GM23338 (cell line): ENCODE measurements around the gene AANAT. TPM values are rescaled to one million over a fixed set of nuclear protein-coding genes. Genes with fewer than 3 reads are reported as not detected.

Experiments used
- ATAC-seq: fragments of 200-7000 bp; cut with Tn5 transposase; 3 replicates; pipeline ENCODE4 v1.9.1; 2020
- DNase-seq: peaks from one replicate; pipeline ENCODE4 v3.0.0-alpha.2; 2015; ENCODE audit warnings: low spot score
- H2AFZ ChIP-seq: fragments of 200-600 bp; sonication (generic); 2 replicates; pipeline ENCODE4 v1.8.0; 2016; ENCODE audit warnings: antibody characterized with exemption, mild to moderate bottlenecking, moderate library complexity
- H3F3A ChIP-seq: fragments of 200-600 bp; sonication (generic); replicated peaks from 2 replicates; pipeline ENCODE4 v1.8.0; 2017; ENCODE audit warnings: antibody characterized with exemption, mixed run types, low read depth
- H3K27ac ChIP-seq: fragments of 200-600 bp; sonication (generic); 2 replicates; pipeline ENCODE4 v1.6.1; 2016; ENCODE audit warnings: low read depth
- H3K27me3 ChIP-seq: fragments of 200-600 bp; sonication (generic); 2 replicates; pipeline ENCODE4 v1.8.0; 2016; ENCODE audit warnings: mild to moderate bottlenecking, mixed run types, moderate library complexity; ENCODE audit not compliant: insufficient read depth
- H3K36me3 ChIP-seq: fragments of 200-600 bp; sonication (generic); 2 replicates; pipeline ENCODE4 v1.8.0; 2016; ENCODE audit warnings: mild to moderate bottlenecking; ENCODE audit not compliant: insufficient read depth
- H3K4me1 ChIP-seq: fragments of 200-600 bp; sonication (generic); 2 replicates; pipeline ENCODE4 v1.8.0; 2016; ENCODE audit warnings: mild to moderate bottlenecking, moderate library complexity; ENCODE audit not compliant: insufficient read depth
- H3K4me2 ChIP-seq: fragments of 200-600 bp; sonication (generic); 2 replicates; pipeline ENCODE4 v1.7.1; 2017; ENCODE audit warnings: mixed run types
- H3K4me3 ChIP-seq: fragments of 200-600 bp; sonication (generic); 2 replicates; pipeline ENCODE4 v1.6.1; 2016; ENCODE audit warnings: mixed run types
- H3K79me2 ChIP-seq: fragments of 200-600 bp; sonication (generic); replicated peaks from 2 replicates; pipeline ENCODE4 v1.8.0; 2017; ENCODE audit warnings: mild to moderate bottlenecking; ENCODE audit not compliant: insufficient read depth
- H3K9me2 ChIP-seq: fragments of 200-600 bp; sonication (generic); 2 replicates; pipeline ENCODE4 v1.8.0; 2017; ENCODE audit not compliant: insufficient read depth
- H4K20me1 ChIP-seq: fragments of 200-600 bp; sonication (generic); replicated peaks from 2 replicates; pipeline ENCODE4 v1.8.0; 2017; ENCODE audit warnings: mild to moderate bottlenecking; ENCODE audit not compliant: insufficient read depth
- H3K27ac Mint-ChIP-seq: 2 replicates; pipeline ENCODE4 v1.8.0; 2020; ENCODE audit warnings: inconsistent platforms, mild to moderate bottlenecking, moderate library complexity, mixed read lengths
- H3K27me3 Mint-ChIP-seq: 3 replicates; pipeline ENCODE4 v1.8.0; 2022; ENCODE audit warnings: low read depth, mild to moderate bottlenecking, moderate library complexity, mixed read lengths, inconsistent platforms; ENCODE audit not compliant: insufficient read depth, poor library complexity
- H3K36me3 Mint-ChIP-seq: 3 replicates; pipeline ENCODE4 v1.8.0; 2021; ENCODE audit warnings: low read depth, mild to moderate bottlenecking, inconsistent platforms, moderate library complexity, mixed read lengths
- H3K4me1 Mint-ChIP-seq: 3 replicates; pipeline ENCODE4 v1.8.0; 2020; ENCODE audit warnings: mild to moderate bottlenecking, inconsistent platforms, mixed read lengths
- H3K4me3 Mint-ChIP-seq: 3 replicates; pipeline ENCODE4 v1.8.0; 2021; ENCODE audit warnings: moderate library complexity, mild to moderate bottlenecking, inconsistent platforms, mixed read lengths
- H3K9me3 Mint-ChIP-seq: 3 replicates; pipeline ENCODE4 v1.8.0; 2020; ENCODE audit warnings: moderate library complexity, mild to moderate bottlenecking, inconsistent platforms, mixed read lengths
- CREB1 ChIP-seq: fragments of 250-450 bp; sonication (Bioruptor Pico); IDR thresholded peaks from 2 replicates; pipeline ENCODE4 v1.5.0; 2020; ENCODE audit warnings: low read depth, mild to moderate bottlenecking, moderate library complexity
- EZH2 ChIP-seq: fragments of 200-600 bp; sonication (generic); IDR thresholded peaks from one replicate; pipeline ENCODE4 v1.8.0; 2017; ENCODE audit warnings: antibody characterized with exemption, mild to moderate bottlenecking, low read depth; ENCODE audit not compliant: unreplicated experiment
- EZH2phosphoT487 ChIP-seq: fragments of 200-600 bp; sonication (generic); IDR thresholded peaks from one replicate; pipeline ENCODE4 v1.8.1; 2018; ENCODE audit warnings: antibody characterized with exemption; ENCODE audit not compliant: unreplicated experiment
- JUNB ChIP-seq: IDR thresholded peaks from one replicate; pipeline ENCODE4 v1.6.1; 2016; ENCODE audit warnings: antibody characterized with exemption; ENCODE audit not compliant: unreplicated experiment
- NANOG ChIP-seq: IDR thresholded peaks from 2 replicates; pipeline ENCODE4 v1.6.1; 2016; ENCODE audit warnings: antibody characterized with exemption, borderline replicate concordance
- POLR2AphosphoS5 ChIP-seq: IDR thresholded peaks from 2 replicates; pipeline ENCODE4 v1.6.1; 2016; ENCODE audit warnings: antibody characterized with exemption, low read depth
- STAT1 ChIP-seq: IDR thresholded peaks from one replicate; pipeline ENCODE4 v1.6.1; 2016; ENCODE audit warnings: antibody characterized with exemption; ENCODE audit not compliant: unreplicated experiment
- ZNF114 ChIP-seq: fragments of 250-450 bp; sonication (Bioruptor Pico); IDR thresholded peaks from 2 replicates; pipeline ENCODE4 v1.5.0; 2020; ENCODE audit warnings: mild to moderate bottlenecking, moderate library complexity
- ZNF331 ChIP-seq: fragments of 250-450 bp; sonication (Bioruptor Pico); IDR thresholded peaks from 2 replicates; pipeline ENCODE4 v1.5.0; 2020; ENCODE audit warnings: low read depth, mild to moderate bottlenecking, moderate library complexity
- polyA plus RNA-seq: library from polyadenylated mRNA; unstranded; fragments of >200 nt; fragmentation: Nextera tagmentation; extraction: Ambion mirVana; gene quantifications from 2 replicates; pipeline ENCODE4 v1.2.1, GENCODE V29; 2016
- total RNA-seq: library from RNA; depleted of rRNA; stranded (reverse); fragments of >200 nt; shearing (Covaris generic); gene quantifications from 2 replicates; pipeline ENCODE4 v1.2.3, GENCODE V29; 2014
- TF ChIP-seq, protein P1 (sequence below): fragments of 250-450 bp; sonication (Bioruptor Pico); IDR thresholded peaks from 2 replicates; pipeline ENCODE4 v1.5.0; 2020; ENCODE audit warnings: mild to moderate bottlenecking, moderate library complexity
- TF ChIP-seq, protein P2 (sequence below), 2 experiments: fragments of 200-600 bp in 1 of 2; sonication (generic) in 1 of 2; conservative IDR thresholded peaks; 2 replicates each; pipeline versions ENCODE4 v1.5.1 to v1.6.1; 2016 to 2017; ENCODE audit warnings: antibody characterized with exemption in 2 of 2, low read depth in 2 of 2, mild to moderate bottlenecking in 2 of 2, moderate library complexity in 1 of 2
- TF ChIP-seq, protein P3 (sequence below): IDR thresholded peaks from 2 replicates; pipeline ENCODE4 v1.6.1; 2016; ENCODE audit warnings: antibody characterized with exemption
- TF ChIP-seq, protein P4 (sequence below): IDR thresholded peaks from one replicate; pipeline ENCODE4 v1.6.1; 2018; ENCODE audit warnings: antibody characterized with exemption; ENCODE audit not compliant: unreplicated experiment

Gene AANAT
- total and polyA plus RNA-seq, 2 experiments from 2014 or later: 0.28 to 1.0 TPM

DNA sequence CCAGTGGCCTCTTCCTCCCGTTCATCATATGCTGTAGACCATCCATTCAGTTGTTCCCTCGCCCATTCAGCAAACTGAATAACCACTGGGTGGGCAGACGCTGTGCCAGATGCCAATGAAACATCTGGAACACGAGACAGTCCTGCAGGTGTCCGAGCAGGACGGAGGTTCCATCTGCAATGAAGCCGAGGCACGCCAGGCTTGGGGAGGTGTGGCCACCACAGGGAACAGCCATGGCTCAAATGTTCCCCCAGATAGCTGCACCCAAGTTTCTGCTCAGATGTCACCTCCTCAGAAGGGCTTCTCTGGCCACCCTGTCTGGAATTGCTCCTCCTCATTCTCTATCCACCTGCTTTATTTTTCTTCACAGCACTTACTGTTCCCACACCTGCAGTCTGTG, 45.0 kb upstream of the AANAT start:
- TF ChIP-seq JUNB (no peak), NANOG (no peak), CREB1 (CRISPR knock-in tag) (no peak), ZNF331 (CRISPR knock-in tag) (no peak), EZH2 (no peak), POLR2AphosphoS5 (no peak), ZNF114 (no peak), STAT1 (no peak), EZH2phosphoT487 (no peak)
- TF ChIP-seq, protein P1, sequence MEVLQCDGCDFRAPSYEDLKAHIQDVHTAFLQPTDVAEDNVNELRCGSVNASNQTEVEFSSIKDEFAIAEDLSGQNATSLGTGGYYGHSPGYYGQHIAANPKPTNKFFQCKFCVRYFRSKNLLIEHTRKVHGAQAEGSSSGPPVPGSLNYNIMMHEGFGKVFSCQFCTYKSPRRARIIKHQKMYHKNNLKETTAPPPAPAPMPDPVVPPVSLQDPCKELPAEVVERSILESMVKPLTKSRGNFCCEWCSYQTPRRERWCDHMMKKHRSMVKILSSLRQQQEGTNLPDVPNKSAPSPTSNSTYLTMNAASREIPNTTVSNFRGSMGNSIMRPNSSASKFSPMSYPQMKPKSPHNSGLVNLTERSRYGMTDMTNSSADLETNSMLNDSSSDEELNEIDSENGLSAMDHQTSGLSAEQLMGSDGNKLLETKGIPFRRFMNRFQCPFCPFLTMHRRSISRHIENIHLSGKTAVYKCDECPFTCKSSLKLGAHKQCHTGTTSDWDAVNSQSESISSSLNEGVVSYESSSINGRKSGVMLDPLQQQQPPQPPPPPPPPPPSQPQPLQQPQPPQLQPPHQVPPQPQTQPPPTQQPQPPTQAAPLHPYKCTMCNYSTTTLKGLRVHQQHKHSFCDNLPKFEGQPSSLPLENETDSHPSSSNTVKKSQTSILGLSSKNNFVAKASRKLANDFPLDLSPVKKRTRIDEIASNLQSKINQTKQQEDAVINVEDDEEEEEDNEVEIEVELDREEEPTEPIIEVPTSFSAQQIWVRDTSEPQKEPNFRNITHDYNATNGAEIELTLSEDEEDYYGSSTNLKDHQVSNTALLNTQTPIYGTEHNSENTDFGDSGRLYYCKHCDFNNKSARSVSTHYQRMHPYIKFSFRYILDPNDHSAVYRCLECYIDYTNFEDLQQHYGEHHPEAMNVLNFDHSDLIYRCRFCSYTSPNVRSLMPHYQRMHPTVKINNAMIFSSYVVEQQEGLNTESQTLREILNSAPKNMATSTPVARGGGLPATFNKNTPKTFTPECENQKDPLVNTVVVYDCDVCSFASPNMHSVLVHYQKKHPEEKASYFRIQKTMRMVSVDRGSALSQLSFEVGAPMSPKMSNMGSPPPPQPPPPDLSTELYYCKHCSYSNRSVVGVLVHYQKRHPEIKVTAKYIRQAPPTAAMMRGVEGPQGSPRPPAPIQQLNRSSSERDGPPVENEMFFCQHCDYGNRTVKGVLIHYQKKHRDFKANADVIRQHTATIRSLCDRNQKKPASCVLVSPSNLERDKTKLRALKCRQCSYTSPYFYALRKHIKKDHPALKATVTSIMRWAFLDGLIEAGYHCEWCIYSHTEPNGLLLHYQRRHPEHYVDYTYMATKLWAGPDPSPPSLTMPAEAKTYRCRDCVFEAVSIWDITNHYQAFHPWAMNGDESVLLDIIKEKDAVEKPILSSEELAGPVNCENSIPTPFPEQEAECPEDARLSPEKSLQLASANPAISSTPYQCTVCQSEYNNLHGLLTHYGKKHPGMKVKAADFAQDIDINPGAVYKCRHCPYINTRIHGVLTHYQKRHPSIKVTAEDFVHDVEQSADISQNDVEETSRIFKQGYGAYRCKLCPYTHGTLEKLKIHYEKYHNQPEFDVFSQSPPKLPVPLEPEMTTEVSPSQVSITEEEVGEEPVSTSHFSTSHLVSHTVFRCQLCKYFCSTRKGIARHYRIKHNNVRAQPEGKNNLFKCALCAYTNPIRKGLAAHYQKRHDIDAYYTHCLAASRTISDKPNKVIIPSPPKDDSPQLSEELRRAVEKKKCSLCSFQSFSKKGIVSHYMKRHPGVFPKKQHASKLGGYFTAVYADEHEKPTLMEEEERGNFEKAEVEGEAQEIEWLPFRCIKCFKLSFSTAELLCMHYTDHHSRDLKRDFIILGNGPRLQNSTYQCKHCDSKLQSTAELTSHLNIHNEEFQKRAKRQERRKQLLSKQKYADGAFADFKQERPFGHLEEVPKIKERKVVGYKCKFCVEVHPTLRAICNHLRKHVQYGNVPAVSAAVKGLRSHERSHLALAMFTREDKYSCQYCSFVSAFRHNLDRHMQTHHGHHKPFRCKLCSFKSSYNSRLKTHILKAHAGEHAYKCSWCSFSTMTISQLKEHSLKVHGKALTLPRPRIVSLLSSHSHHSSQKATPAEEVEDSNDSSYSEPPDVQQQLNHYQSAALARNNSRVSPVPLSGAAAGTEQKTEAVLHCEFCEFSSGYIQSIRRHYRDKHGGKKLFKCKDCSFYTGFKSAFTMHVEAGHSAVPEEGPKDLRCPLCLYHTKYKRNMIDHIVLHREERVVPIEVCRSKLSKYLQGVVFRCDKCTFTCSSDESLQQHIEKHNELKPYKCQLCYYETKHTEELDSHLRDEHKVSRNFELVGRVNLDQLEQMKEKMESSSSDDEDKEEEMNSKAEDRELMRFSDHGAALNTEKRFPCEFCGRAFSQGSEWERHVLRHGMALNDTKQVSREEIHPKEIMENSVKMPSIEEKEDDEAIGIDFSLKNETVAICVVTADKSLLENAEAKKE (CRISPR knock-in tag): no peak
- TF ChIP-seq, protein P2, sequence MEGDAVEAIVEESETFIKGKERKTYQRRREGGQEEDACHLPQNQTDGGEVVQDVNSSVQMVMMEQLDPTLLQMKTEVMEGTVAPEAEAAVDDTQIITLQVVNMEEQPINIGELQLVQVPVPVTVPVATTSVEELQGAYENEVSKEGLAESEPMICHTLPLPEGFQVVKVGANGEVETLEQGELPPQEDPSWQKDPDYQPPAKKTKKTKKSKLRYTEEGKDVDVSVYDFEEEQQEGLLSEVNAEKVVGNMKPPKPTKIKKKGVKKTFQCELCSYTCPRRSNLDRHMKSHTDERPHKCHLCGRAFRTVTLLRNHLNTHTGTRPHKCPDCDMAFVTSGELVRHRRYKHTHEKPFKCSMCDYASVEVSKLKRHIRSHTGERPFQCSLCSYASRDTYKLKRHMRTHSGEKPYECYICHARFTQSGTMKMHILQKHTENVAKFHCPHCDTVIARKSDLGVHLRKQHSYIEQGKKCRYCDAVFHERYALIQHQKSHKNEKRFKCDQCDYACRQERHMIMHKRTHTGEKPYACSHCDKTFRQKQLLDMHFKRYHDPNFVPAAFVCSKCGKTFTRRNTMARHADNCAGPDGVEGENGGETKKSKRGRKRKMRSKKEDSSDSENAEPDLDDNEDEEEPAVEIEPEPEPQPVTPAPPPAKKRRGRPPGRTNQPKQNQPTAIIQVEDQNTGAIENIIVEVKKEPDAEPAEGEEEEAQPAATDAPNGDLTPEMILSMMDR (conservative IDR thresholded peaks at IDR 0.05; ENCODE audit: low read depth in 2 of 2): no peak
- TF ChIP-seq, protein P3, sequence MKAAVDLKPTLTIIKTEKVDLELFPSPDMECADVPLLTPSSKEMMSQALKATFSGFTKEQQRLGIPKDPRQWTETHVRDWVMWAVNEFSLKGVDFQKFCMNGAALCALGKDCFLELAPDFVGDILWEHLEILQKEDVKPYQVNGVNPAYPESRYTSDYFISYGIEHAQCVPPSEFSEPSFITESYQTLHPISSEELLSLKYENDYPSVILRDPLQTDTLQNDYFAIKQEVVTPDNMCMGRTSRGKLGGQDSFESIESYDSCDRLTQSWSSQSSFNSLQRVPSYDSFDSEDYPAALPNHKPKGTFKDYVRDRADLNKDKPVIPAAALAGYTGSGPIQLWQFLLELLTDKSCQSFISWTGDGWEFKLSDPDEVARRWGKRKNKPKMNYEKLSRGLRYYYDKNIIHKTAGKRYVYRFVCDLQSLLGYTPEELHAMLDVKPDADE: no peak
- TF ChIP-seq, protein P4, sequence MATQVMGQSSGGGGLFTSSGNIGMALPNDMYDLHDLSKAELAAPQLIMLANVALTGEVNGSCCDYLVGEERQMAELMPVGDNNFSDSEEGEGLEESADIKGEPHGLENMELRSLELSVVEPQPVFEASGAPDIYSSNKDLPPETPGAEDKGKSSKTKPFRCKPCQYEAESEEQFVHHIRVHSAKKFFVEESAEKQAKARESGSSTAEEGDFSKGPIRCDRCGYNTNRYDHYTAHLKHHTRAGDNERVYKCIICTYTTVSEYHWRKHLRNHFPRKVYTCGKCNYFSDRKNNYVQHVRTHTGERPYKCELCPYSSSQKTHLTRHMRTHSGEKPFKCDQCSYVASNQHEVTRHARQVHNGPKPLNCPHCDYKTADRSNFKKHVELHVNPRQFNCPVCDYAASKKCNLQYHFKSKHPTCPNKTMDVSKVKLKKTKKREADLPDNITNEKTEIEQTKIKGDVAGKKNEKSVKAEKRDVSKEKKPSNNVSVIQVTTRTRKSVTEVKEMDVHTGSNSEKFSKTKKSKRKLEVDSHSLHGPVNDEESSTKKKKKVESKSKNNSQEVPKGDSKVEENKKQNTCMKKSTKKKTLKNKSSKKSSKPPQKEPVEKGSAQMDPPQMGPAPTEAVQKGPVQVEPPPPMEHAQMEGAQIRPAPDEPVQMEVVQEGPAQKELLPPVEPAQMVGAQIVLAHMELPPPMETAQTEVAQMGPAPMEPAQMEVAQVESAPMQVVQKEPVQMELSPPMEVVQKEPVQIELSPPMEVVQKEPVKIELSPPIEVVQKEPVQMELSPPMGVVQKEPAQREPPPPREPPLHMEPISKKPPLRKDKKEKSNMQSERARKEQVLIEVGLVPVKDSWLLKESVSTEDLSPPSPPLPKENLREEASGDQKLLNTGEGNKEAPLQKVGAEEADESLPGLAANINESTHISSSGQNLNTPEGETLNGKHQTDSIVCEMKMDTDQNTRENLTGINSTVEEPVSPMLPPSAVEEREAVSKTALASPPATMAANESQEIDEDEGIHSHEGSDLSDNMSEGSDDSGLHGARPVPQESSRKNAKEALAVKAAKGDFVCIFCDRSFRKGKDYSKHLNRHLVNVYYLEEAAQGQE: no peak
- peaks cover 24% of the 10 kb centered on the region for H3K36me3 Mint-ChIP-seq
- Histone ChIP-seq H3F3A (peaks cover 3% of the 10 kb centered on the region; the same call in 1 of the 2 replicates), H3K79me2 (peaks cover 95% of the 10 kb centered on the region), H3K9me2 (no peaks in the 10 kb centered on the region; the same call in 1 of the 2 replicates), H2AFZ (no peak overlapping the region), H3K4me2 (no peak overlapping the region), H4K20me1 (peaks cover 54% of the 10 kb centered on the region), H3K36me3 (no peaks in the 10 kb centered on the region), H3K27ac (0 out of 2 replicates have a peak overlapping the region, but pooled peaks have one; percentile 66), H3K4me3 (no peak overlapping the region), H3K4me1 (peaks cover 35% of the 10 kb centered on the region), H3K27me3 (no peaks in the 10 kb centered on the region)
- DNase-seq (no peak), ATAC-seq (no peak)
- H3K4me3 Mint-ChIP-seq: no peak overlapping the region
- H3K27me3 Mint-ChIP-seq: peaks cover 7% of the 10 kb centered on the region
- H3K27ac Mint-ChIP-seq: no peak overlapping the region
- H3K4me1 Mint-ChIP-seq: peaks cover 43% of the 10 kb centered on the region
- no peaks in the 10 kb centered on the region; the same call in 2 of the 3 replicates for H3K9me3 Mint-ChIP-seq
